Posterior vena cava (tissue), 2 donors: Measurements from ENCODE around the gene TSPAN14. TPM values are rescaled to one million over a fixed set of nuclear protein-coding genes. Genes with fewer than 3 reads are reported as not detected.
"Not testable (repeated sequence)": the region's sequence is repeated elsewhere in the genome, so short reads cannot be mapped to it uniquely, and the experiment has no call there.

Source experiments
- DNase-seq: peaks from one replicate; pipeline ENCODE4 v3.0.0-alpha.2; 2020; ENCODE audit warnings: low spot score
- intact Hi-C, 2 donors: fragments of 100-400 bp; cut with DNase I; formaldehyde crosslinking; loops; one replicate each; pipeline versions ENCODE4 v1.14.1 to v1.14.2; 2022 to 2023
- total RNA-seq, 2 donors: library from RNA; stranded (reverse); fragmentation: NEBNext Ultra II Directional; extraction: Animal tissue kit (Norgen Biotek cat#: 25700); gene quantifications; one replicate each; pipeline ENCODE4 v1.2.1, GENCODE V29; 2021
- donor health status: DM: yes; HTN: yes; CAD: no.
- donor health status: DM: yes; HTN: yes; CAD: no.

Gene TSPAN14
- total RNA-seq, 2 donors from 2014 or later = 56.6 to 57.4 TPM

DNA sequence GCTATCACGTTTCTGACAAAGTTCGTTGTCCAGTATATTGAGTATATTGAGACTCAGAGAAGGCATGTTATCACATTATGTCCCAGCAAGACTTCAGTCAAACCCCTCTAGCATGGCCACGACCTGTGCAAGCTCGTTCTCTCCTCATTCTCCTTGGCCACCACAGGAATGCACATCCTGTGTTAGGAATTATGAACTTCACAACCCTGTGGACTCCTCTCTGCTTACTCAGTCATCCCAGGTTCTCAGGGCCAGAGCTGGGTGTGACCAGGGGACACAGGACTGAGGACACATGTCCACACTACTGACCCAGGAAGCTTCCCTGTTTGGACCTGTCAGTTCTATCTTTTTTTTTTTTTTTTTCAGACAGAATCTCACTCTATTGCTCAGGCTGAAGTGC is 87.9 kb downstream of the TSPAN14 start:
- no peak for DNase-seq
- intact Hi-C loops = no loop called here

DNA sequence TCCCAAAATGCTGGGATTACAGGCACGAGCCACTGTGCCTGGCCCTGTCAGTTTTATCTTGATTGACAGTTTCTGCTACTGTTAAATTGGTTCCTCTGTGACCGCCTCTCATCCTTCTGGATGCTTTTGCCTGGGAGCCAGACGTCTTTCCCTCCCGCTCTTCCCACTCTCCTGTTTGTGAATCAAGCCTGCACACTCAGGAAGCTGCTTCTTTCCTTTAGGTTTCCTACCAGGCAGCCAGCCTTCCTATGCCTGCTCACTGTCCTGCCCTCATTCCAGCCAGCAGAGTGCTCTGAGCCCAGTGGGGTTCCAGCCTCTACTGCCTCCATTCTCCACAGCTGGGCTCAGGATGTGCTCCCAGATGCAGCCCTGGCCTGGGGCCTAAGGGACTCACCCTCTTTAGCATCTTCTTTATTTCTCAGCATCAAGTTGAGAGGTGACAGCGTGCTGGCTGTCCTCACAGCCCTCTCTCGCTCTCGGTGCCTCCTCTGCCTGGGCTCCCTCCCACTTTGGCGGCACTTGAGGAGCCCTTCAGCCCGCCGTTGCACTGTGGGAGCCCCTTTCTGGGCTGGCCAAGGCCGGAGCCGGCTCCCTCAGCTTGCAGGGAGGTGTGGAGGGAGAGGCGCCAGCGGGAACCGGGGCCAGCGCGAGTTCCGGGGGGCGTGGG is 88.7 kb downstream of the TSPAN14 start:
- no peak for DNase-seq
- intact Hi-C loops = no loop called here

DNA sequence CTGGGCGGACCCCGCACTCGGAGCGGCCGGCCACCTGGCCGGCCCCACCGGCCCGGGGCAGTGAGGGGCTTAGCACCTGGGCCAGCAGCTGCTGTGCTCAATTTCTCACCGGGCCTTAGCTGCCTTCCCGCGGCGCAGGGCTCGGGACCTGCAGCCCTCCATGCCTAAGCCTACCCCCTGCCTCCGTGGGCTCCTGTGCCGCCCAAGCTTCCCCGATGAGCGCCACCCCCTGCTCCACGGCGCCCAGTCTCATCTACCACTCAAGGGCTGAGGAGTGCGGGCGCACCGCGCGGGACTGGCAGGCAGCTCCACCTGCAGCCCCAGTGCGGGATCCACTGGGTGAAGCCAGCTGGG is 89.2 kb downstream of the TSPAN14 start:
- intact Hi-C loops, DNase-seq: not testable (repeated sequence)

DNA sequence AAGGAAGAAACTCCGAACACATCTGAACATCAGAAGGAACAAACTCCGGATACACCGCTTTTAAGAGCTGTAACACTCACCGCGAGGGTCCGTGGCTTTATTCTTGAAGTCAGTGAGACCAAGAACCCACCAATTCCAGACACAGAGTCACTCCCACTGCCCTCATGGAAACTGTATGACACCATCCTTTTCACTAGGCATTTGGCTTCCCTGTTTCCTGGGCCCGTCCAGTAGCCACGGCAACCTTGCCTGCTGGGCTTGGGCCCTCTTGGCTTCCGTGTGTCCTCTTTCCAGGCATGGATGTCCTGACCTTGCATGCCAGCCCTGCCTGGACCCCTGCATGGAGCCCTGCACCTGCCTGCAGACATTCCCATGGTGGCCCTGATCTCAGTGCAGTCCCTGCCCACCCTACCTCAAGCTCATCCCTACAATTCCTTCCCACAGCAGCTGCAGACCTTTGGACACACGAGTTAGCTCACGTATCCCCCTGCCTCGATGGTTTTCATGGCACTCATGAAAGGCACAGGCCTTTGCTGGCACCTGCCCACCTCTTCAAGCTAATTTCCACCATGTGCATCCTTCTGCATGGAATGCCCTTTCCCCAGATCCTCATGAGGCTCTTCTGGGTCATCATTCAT is 90.3 kb downstream of the TSPAN14 start:
- no peak for DNase-seq
- intact Hi-C loops = no loop called here

DNA sequence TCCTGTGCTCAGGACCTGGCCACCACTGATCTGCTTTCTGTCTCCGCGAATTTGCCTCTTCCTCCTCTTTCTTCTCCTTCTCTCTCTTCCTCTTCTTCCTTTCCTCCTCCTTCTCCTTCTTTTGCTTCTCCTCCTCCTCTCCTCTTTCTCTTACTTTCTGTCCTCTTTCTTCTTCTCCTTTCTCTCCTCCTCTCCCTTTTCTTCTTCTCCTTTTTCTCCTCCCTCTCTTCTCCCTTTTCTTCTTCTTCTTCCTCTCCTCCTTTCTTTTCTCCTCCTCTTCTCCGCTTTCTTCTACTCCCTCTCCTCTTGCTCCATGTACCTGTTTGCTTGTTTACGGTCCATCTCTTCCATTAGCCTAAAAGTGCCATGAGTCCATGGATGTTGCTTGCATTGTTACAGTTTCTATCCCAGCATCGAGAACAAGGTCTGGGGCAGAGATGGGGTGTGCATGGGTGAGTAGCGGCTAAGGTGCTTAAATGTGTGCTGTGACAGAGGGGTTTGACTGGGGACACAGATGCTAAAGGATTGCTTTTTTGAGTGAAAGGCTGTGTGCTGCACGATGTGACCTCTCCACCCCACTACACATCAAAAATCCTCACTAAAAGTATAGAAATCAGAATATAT is 91.3 kb downstream of the TSPAN14 start:
- intact Hi-C loops = no loop called here

DNA sequence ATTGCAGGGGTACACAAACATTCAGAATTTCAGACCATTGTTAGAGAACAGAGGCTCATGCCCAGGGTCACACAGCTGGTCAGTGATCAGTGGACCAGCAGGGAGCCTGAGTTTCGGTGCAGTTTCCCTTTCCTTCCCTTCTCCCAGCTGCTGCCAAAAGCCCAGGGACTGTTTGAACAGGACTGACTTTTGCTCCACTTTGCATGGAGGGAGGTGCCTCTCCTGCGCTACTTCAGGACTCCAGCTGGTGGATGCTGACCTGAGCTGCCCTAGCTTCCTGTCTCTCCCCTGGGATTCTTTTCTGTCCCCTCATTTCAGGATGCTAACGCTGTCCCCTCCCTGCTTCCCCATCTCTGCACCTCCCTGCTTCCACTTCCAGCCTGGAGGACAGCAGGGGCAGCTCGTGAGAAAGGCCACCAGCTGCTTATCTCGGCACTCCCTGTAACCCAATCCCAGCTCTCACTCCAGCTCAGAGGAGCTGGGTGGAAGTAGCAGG is 98.1 kb downstream of the TSPAN14 start:
- no peak for DNase-seq
- intact Hi-C loops = no loop called here

More for the DNA sequence above, 91.3 kb downstream of the TSPAN14 start:
- DNase-seq = no peak

DNA sequence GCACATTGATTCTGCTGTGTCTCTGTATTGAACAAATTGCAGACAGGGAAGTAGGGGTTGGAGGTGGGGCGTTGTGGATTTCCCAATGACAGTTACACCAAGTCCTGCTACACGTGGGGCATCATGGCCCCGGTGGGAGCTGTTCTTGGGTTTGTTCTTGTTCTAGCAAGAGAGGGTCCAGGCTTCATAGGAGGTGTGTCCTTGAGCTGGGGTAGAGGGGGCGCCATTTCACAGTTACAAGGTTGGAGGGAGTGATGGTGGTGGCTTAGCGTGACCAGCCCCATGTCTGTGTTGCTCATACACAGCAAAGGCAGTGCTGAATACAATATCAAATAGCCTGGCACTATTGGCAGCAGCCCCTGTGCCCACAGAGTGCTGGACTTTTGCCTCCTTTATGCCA is 99.3 kb downstream of the TSPAN14 start:
- intact Hi-C loops = no loop called here
- no peak for DNase-seq

DNA sequence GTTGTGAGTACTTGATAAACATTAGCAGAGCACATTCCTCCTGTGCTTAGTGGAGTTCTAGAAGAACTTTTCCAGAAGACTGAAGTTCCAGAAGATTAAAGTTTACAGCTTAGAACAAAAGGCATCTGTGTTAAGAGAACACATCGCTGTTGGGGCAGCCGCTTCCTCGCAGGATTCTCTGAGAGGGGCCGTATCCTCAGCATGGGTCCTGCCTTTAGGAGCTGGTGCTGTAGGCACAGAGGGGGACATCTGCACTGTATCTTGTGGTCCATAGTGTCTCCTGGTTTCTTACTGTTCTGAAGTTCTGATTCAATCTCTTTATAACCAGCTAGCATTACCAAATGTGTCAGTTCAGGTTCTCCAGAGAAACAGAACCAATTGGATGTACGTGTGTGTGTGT is 99.9 kb downstream of the TSPAN14 start:
- no peak for DNase-seq
- intact Hi-C loops = no loop called here

DNA sequence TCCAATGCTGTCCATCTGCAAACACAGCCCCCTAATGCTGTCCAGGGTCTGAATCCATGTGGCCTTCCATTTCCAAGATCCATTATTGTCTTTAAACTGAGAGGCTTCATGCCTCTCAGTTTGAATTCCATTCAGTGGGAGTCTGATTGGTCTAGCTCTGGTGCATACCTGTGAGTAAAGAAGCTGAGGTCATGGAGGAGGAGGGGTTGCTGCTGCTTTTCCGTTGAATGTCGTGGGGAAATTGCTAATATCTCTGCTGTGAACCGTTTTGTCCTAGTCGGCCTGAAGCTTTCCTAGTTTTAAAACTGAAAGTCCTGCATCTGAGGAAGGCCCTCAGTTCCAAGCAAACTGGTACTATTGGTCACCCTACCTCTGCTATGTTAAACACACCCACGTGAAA is 101.3 kb downstream of the TSPAN14 start:
- intact Hi-C loops = no loop called here
- no peak for DNase-seq

DNA sequence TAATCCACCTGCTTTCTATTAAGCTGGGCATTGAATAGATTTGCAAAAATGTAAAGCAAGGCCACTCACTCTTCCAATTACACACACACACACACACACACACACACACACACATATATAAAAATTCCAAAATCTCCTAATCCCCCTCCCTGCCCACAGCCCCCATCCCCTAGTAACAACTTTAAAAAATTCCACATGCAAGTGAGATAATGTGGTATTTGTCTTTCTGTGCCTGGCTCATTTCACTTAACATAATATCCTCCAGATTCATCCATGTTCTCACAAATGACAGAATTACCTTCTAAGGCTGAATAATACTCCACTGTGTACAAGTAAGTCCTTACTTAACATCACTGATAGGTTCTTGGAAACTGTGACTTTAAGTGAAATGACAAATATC is 107.8 kb downstream of the TSPAN14 start:
- intact Hi-C loops = no loop called here
- no peak for DNase-seq

DNA sequence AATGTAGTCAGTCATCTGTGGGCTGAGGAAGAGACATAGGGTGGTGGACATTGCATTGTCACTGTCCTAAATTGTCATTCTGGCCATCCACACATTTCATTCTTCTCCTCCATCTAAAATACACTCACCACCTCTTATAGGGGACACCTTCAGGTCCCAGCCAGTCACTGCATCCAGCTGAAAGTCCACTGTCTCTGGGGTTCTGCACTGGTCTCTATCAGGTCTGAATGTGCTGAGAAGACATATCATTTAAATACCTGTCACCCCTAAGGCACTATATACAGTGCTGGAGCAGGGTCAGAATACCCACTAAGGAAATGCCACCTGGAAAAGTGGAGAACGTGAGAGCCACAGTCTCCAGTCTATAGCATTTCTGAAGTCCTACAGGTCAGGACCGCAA is 113.2 kb downstream of the TSPAN14 start:
- DNase-seq = no peak
- intact Hi-C loops = no loop called here

DNA sequence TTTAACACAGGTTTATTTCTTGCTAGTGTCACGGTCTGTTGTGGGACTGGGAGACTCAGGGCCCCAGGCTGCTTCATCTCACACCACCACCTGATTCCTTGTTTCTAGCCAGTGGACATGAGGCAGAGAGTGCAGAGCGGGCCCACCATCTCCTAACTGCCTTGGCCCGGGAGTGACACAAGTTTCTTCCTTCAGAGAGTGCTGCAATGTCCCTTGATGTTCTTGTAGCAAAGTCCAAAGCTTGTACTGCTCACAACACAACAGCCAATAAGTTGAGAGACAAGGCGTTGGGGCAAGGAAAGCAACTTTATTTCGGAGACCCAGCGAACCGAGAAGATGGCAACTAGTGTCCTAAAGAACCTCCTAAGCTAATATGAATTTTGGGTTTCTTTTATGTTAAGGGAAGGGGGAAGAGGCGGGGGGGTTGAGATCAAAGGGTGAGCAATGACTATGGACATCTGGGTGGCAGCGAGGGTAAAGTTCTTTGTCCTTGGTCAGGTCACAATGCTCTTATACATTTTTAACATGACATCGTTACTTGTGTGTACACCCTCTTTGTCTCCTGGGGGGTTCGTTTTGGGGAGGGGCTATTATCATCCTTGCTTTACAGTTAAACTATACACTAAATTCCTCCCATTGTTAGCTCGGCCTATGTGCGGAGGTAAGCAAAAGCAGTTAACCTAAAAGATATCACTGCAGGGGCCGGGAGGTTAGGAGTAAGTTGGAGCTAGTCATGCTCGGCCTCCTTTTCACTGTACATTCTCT is 115.2 kb downstream of the TSPAN14 start:
- no peak for DNase-seq
- intact Hi-C loops = no loop called here

DNA sequence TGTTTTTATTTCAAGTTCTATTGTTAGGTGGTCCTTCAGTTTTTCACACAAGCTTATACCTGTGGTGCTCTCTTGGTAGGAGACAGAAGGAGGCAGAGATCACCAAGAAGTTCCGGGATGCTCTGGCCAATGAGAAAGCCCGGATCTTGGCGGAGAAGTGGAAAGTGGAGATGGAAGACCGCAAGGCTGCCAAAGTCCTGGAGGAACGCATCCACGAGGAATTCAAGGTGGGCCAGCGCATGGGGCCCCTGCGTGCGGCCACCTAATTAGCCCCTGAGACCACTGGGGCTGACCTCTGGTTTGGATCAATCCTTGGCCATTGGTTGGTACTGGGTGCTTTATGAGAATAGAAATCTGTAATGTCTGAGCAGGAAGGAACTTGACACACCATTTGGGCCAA is 117.2 kb downstream of the TSPAN14 start:
- DNase-seq = no peak
- intact Hi-C loops = no loop called here

DNA sequence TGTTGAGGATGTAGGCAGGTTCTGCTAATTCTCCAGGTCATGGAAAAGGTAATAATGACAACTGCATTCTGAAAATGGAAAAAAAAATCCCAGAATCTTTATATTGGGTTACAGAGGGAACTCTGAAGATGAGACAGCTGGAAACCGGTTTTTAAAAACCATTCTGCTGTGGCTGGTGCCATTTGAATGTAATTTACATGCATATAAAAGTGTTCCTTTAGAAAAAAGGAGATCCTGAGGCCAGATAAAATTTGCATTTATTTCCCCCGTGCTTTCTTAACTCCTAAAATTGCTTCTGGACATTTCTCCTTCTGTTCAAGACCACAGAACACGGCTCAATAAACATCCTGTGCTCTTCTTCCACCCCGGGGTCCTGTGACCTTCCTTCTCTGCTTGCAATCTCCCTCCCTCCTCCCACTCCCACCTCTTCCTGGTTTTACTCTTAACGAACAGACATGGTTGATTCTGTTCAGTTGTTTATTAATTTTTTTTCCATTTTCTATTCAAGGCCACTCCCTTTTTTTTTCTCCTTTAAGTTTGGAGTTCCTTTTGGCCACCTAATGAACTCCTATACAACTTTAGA is 125.2 kb downstream of the TSPAN14 start:
- intact Hi-C loops = no loop called here
- DNase-seq = no peak

DNA sequence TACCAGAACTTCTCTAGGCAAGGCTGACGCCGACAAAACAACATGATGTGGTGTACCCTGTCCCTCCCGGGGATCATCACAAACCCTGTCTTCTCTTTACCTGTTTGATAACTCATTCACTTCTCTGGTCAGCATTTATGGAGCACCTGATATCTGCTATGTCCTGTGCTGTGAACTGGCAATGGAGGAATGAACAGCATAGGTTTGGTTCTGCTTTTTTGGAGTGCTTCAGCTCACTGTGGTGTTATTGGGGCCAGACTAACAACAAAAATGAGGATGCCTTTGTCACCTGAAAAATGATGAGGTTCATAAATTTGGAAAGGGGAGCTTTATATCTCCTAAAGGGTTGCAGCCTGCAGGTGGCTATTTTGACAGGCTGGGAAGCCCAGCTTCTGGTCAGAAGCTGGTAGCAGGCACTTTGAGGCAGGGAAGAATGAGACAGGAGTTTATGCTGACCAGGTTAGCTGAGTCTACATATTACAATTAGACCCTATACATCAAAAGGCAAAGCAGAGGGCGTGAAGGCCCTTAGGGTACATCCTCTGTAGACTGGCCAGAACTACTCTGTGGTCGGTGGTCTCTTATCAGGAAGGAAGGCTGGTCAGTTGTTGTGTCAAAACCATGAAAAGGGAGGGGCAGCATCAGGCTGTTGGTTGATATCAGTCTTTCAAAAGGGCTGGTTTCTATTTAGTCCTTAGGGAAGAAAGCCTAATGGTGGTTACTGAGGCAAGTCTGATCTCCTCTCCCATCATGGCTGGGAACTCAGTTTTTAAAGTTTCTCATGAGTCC is 125.9 kb downstream of the TSPAN14 start:
- intact Hi-C loops = no loop called here
- DNase-seq = no peak

DNA sequence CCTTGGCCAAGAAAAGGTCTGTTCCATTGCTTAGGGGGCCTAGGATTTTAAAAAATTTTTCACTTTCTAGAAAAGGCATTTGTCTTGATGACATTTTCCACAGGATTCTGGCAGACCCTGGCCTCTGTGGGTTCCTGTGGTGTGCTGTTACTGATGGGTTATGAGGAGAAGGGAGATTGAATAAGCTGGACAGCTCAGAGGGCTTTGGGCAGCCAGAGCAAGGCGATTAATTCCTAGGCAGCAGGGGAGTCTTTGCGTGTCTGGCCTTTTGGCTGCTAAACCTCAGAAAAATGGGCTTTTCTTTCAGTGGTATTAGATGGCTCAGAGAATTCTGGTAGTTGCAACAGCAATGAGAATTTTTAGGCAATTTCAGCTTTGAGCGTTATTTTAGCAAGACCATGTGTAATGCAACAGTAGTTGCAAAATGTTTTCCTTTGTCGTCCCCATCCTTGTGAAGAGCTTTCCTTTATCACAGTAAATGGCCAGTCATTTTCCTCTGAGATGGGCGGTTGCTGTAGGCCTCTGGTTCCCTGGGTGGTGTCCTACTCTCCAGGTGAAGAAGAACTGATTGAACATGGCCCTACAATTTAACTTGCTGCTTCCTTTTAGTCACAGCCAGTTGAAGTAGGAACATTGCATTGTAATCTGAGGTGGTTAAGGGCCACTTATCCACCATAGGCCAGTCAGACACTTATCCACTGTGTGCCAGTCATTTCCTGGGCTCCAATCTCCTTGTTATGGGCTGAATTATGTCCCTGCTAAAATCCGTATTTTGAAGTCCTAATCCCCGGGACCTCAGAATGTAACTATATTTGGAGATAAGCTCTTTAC is 126.7 kb downstream of the TSPAN14 start:
- DNase-seq = no peak
- intact Hi-C loops = no loop called here

DNA sequence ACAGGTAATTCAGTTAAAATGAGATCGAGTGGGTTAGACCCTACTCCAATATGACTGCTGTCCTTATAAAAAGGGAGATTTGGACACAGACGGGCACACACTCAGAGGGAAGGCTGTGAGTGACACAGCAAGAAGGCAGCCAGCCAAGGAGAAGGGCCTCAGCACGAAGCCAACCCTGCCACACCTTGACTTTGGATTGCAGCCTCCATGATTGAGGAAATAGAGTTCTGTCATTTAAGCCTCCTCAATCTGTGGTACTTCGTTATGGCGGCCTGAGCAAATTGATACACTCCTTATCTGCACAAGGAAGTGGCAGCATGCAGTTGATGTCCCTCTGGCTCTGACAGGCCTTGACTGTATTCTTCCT is 127.3 kb downstream of the TSPAN14 start:
- intact Hi-C loops = no loop called here
- DNase-seq = no peak

DNA sequence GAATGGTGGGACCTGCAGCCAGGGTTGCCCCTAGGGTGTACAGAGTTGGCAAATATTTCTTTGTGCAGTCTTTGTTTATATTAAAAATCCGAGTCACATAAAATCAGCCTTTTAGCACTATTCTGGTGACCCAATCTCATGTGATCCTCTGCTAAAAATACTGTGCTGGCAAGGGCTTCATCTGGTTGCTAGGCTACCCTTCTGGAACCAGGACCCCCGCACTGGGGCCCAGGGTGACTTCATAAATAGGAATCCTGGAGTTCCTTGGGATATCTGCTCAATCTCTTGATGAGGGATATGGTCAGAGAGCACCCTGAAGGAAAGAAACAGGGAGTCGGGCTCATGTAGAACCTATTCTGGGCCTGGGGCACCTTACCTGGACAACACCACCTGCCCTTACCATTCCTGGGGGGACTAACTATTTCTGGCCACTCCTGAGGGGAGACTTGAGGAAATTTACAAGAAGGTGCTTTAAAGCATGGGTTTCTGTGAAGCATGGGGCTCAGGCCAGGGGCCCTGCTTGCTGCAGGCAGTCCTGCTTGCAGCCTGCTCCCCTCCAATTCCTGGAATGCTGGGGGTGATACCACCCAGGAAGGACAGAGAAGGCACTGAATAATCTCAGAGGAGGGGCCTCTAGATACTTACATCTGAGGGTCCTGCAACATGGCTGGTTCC is 128.3 kb downstream of the TSPAN14 start:
- intact Hi-C loops = no loop called here
- no peak for DNase-seq
